Chondrocyte (in vitro differentiated cells): ENCODE data around the gene CCDC51. TPM values are rescaled to one million over a fixed set of nuclear protein-coding genes. Genes with fewer than 3 reads are reported as not detected.

Experiments
- DNase-seq: peaks from one replicate; pipeline ENCODE4 v3.0.0; 2021; ENCODE audit warnings: mixed read lengths, low spot score
- H3K27ac Mint-ChIP-seq: one replicate; pipeline ENCODE4 v1.8.0; 2021; ENCODE audit warnings: mild to moderate bottlenecking, moderate library complexity, mixed read lengths; ENCODE audit not compliant: unreplicated experiment
- H3K27me3 Mint-ChIP-seq: 2 replicates; pipeline ENCODE4 v1.8.0; 2021; ENCODE audit warnings: low read depth, mixed read lengths
- H3K36me3 Mint-ChIP-seq: 2 replicates; pipeline ENCODE4 v1.8.0; 2021; ENCODE audit warnings: low read depth, mixed read lengths
- H3K4me1 Mint-ChIP-seq: 2 replicates; pipeline ENCODE4 v1.8.0; 2021; ENCODE audit warnings: low read depth, mild to moderate bottlenecking, mixed read lengths
- H3K4me3 Mint-ChIP-seq: one replicate; pipeline ENCODE4 v1.8.0; 2021; ENCODE audit warnings: mild to moderate bottlenecking, moderate library complexity, mixed read lengths; ENCODE audit not compliant: unreplicated experiment
- H3K9me3 Mint-ChIP-seq: 2 replicates; pipeline ENCODE4 v1.8.0; 2021; ENCODE audit warnings: low read depth, mixed read lengths
- total RNA-seq: library from RNA; stranded (reverse); gene quantifications from 3 replicates; pipeline ENCODE4 v1.2.1, GENCODE V29; 2021
- TF ChIP-seq, protein P1 (sequence below): fragments of 200-600 bp; sonication (generic); IDR thresholded peaks from 2 replicates; pipeline ENCODE4 v1.5.0; 2021; ENCODE audit warnings: antibody characterized with exemption, mild to moderate bottlenecking, moderate library complexity

Gene CCDC51
- total RNA-seq, 1 donor from 2014 or later = 25.8 TPM

DNA sequence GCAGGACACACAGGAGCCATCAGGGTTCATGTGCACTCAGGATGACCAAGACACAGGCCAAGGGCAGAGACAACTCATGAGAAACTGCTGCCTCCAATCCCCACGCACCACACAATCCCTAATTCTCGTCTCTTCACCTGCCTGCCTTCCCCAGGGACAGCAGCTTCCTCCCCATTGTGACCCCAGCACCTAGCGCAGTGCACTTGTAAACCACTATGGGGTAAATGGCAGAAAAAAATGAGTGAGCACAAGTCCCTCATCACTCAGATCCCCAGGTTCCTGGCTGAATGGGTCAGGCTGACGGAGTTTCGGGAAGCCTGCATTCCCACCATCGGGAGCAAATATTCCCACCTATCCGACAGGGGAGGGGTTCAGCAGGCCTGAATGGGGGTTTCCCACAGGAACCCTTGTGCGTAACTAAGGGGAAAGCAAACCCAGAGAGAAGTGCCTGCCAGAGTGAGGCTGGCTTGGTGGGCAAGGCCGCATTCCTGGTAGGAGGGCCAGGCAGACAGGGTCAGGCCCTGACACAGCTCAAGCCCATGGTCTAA is 28.8 kb downstream of the CCDC51 start:
- Mint-ChIP-seq H3K4me3 (no peak overlapping the region), H3K27me3 (no peaks in the 10 kb centered on the region), H3K4me1 (no peaks in the 10 kb centered on the region), H3K9me3 (no peaks in the 10 kb centered on the region), H3K27ac (no peak overlapping the region), H3K36me3 (peaks cover 62% of the 10 kb centered on the region)
- TF ChIP-seq, protein P1, sequence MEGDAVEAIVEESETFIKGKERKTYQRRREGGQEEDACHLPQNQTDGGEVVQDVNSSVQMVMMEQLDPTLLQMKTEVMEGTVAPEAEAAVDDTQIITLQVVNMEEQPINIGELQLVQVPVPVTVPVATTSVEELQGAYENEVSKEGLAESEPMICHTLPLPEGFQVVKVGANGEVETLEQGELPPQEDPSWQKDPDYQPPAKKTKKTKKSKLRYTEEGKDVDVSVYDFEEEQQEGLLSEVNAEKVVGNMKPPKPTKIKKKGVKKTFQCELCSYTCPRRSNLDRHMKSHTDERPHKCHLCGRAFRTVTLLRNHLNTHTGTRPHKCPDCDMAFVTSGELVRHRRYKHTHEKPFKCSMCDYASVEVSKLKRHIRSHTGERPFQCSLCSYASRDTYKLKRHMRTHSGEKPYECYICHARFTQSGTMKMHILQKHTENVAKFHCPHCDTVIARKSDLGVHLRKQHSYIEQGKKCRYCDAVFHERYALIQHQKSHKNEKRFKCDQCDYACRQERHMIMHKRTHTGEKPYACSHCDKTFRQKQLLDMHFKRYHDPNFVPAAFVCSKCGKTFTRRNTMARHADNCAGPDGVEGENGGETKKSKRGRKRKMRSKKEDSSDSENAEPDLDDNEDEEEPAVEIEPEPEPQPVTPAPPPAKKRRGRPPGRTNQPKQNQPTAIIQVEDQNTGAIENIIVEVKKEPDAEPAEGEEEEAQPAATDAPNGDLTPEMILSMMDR = no peak
- peak; percentile 48 for DNase-seq

DNA sequence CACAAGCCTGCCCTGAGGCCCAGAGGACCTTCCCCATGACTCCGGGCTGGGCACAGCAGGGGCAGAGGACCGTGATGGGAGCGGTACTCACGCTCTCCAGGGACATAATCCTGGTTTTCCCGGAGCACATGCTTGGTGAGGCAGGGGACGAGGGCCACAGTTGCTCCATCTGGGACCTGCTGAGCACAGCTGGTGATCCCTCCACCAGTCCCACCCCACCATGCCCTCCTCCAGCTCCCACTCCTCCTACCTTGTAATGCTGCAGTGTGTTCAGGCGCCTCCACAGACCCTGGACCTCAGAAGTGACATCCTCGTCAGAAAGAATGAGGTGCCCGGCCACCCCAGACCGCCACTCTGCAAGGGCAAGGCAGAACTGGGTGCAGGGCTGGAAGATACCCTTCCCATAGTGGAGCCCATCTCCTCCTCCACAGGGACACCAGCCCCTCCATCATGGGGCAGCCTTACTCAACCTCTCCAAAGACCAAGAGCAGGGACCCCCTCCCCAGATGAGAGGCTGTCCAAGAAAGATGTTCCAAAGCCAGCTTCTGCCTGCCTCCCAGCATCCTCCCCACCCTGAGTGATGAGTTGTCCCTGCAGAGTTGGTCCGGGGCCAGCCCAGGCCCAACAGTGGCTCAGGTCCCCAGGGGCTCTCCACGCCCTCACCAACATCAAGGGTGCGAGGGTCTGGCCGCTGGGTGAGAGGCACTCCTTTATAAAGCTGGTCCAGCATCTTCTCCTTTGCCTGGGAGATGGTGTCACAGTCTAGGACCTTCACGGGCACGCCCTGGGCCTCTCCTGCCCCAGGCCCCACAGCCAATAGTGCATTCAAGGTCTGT is 29.5 kb downstream of the CCDC51 start:
- H3K9me3 Mint-ChIP-seq = no peaks in the 10 kb centered on the region
- no peak overlapping the region for H3K4me3 Mint-ChIP-seq
- peak; percentile 70 for DNase-seq
- H3K36me3 Mint-ChIP-seq = peaks cover 62% of the 10 kb centered on the region
- TF ChIP-seq, protein P1 = no peak
- no peaks in the 10 kb centered on the region for H3K4me1 Mint-ChIP-seq
- H3K27ac Mint-ChIP-seq = no peak overlapping the region
- H3K27me3 Mint-ChIP-seq = no peaks in the 10 kb centered on the region

DNA sequence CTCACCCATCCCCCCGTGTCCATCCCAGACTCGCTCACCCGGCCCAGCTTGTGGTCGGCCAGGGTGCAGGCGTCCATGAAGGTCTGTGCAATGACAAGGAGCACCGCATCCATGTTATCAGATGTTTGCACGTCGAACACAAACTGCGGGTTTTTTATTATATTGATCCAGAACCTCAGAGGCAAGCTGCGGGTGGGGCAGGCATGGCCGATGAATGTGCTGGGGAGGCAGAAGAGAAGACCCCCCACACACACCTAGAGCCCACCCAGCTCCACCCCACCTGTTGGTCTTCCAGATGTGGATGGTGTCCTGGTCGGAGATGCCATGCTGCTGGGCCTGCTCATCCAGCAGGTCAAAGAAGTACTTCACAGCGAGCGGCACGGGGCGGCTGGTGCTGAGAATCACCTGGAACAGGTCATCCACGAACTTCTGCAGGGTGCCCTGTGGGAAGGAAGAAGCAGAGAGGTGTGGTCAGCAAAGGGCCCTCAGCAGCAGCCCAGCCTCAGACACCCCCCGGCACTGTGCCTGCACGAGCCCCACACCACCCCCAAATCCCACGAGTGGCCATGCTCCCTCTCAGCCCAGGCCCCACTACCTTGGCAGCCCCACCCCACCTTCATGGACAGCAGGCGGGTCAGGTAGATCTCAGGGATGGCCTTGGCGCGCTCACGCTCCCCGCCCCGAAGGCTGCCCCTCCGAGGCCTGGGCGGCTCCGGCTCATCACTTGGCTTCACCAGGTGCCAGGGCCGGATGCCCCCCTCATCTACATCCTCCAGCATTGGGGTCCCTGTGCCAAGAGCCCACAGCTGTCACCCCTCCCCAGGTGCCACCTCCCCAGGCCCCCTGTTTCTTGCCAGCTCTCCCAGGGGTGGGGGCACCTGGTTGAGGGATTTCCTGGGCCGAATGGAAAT is 30.4 kb downstream of the CCDC51 start:
- H3K4me3 Mint-ChIP-seq = no peak overlapping the region
- peaks cover 56% of the 10 kb centered on the region for H3K36me3 Mint-ChIP-seq
- H3K4me1 Mint-ChIP-seq = no peaks in the 10 kb centered on the region
- no peak overlapping the region for H3K27ac Mint-ChIP-seq
- no peaks in the 10 kb centered on the region for H3K27me3 Mint-ChIP-seq
- H3K9me3 Mint-ChIP-seq = no peaks in the 10 kb centered on the region
- TF ChIP-seq, protein P1 = no peak
- peak; percentile 78 for DNase-seq

DNA sequence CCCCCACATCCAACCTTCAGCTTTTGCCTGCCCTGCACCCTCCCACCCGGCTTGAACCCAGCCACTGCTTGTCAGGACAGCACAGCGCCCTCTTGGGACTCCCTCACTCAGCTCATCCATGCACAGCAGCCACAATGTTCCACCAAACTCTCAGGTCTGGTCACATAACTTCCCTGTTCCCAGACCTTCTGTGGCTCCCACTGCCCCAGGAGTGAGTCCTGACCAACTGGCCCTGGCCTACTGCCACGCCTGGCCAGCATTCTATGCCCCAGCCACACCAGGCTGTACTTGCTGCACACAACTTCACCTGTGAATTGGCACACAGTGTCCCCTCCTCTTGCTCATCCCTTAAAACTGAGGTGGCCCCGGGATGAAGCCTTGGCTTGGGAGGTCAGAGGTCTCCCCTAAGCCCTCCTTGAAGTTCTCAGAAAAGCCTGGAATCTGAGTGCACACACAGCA is 31.1 kb downstream of the CCDC51 start:
- H3K27ac Mint-ChIP-seq = no peak overlapping the region
- H3K4me1 Mint-ChIP-seq = no peaks in the 10 kb centered on the region
- peaks cover 53% of the 10 kb centered on the region for H3K36me3 Mint-ChIP-seq
- H3K27me3 Mint-ChIP-seq = no peaks in the 10 kb centered on the region
- no peaks in the 10 kb centered on the region for H3K9me3 Mint-ChIP-seq
- TF ChIP-seq, protein P1 = peak; percentile 19
- H3K4me3 Mint-ChIP-seq = no peak overlapping the region
- peak; percentile 62 for DNase-seq
